Lower leg skin (tissue), 3 donors: ENCODE measurements around the gene BMP2K.

Source experiments
- CTCF ChIP-seq, 3 donors: fragments of 450-650 bp; IDR thresholded peaks; one replicate each; pipeline ENCODE4 v1.5.1; 2016; ENCODE audit warnings: antibody characterized with exemption in 3 of 3, mild to moderate bottlenecking in 3 of 3, moderate library complexity in 2 of 3
- POLR2A ChIP-seq, 2 donors: fragments of 450-650 bp; IDR thresholded peaks; one replicate each; pipeline ENCODE4 v1.6.1; 2016 to 2017; ENCODE audit warnings: antibody characterized with exemption in 2 of 2, mild to moderate bottlenecking in 1 of 2, moderate library complexity in 1 of 2

DNA sequence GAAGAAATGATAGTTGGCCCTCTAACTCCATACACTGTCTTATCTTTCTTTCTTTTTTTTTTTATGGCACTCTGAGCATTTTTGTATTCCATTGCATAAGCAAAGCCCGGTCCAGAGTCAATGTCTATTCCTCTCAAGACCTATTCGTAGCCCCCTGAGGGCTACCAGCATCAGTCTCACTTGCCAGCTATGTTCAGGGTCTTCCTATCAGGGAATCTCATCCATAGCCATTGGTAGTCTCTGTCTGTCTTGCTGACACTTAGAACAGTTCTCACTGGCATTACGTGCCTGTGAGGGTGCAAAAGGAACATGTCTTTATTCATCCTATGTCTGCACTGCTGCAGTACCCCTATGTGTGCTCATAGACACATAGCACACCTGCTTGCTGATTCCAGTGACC, 51.0 kb downstream of the BMP2K start:
- TF ChIP-seq CTCF (IDR thresholded peaks at IDR 0.05) (no peak), POLR2A (IDR thresholded peaks at IDR 0.05) (no peak)
